HG02623 (cell line): Measurements from ENCODE around the gene ATL1.
"Not testable (repeated sequence)": the region's sequence is repeated elsewhere in the genome, so short reads cannot be mapped to it uniquely, and the experiment has no call there.

Experiments used
- ATAC-seq: cut with Tn5 transposase; IDR thresholded peaks from one replicate; pipeline ENCODE4 v1.9.1; 2021; ENCODE audit warnings: moderate library complexity; ENCODE audit not compliant: unreplicated experiment

Gene ATL1

DNA sequence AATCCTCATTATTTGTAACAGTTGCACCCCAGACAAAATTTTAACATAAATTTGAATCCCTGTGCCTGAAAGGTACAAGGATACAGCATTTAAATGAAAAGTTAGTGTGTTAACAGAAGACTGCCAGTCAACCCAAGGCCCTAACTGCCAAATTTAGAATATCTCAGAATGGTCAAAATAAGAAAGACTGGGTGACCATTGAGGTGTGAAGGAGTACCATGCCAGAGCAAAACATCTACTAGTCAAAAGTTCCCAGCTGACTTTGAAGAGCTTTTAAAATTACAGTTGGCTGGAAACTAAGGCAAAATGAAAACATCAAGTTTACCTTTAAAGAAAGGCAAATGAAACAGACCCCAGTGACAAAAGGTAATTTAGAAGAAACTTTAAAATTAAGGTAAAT is 89.7 kb downstream of the ATL1 start:
- ATAC-seq = peak; percentile 37

DNA sequence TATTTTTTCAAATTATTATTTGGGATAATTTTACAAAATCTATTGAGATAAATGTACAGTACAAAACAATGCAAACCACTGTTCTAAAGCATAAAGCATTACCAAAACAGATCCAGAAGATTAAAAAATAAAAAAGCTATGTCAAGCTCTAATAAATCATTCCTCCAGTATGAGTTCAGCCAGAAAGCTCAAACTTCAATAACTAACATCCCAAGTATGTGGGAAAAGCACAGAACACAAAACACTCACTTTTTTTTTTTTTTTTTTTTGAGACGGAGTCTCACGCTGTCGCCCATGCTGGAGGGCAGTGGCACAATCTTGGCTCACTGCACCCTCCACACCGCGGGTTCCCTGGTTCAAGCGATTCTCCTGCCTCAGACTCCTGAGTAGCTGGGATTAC is 96.8 kb downstream of the ATL1 start:
- no peak for ATAC-seq

DNA sequence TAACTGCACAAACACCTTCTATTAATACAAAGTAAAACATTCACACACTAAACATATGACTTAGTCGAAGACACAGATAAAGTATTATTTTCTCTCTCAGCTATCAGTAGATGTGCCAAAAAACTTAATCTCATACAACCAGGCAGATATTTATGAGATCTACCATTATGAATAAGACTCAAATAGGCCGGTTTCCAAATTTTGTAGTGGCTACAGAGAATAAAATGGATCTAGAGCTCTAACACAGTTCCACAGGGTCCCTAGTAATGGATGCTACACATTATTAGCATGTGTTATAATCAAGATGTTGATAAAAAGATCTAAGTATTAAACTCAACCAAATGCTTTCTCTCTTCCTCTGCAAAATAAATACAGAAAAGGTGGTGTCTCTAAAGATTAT is 97.8 kb downstream of the ATL1 start:
- no peak for ATAC-seq

DNA sequence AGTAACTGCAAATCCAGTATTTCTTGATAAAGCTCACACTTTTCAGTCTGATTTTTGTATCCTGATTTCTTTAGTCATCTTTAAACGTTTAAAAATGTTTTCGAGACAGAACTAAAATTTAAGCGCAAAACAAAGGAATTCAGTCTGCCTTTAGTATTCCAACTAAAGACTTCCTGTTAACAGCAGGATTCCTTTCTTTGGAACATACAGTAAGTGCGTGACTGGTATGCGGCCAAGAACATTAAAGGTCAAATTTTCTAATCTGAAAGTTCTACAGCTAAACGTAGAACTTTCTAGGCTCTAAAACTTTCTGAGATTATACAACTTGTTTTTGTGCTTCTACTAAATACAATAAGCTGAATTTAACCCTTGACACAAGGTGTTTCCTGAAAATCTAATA is 98.3 kb downstream of the ATL1 start:
- ATAC-seq = no peak

DNA sequence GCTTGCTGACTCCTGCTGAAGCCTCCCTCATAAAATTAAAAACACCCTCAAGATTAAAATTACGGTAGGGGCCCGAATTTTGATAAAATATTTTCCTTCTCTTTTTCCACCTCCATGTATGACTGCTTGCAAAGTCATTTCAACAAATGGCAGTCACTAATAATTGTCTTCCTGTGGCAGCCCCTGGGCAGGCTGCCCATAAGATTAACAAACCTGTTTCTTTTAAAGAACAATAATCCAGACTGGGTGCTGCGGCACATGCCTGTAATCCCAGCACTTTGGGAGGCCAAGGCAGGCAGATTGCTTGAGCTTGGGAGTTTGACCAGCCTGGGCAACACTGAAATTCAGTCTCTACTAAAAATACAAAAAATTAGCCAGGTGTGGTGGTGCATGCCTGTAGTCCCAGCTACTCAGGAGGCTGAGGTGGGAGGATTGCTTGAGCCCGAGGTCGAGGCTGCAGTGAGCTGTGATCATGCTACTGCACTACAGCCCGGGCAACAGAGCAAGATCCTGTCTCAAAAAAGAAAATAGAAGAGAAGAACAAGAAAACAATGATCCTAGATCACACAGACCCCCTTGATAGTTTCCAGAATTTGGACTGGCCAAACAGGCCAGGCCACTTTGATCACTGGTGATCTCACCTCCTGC is 99.5 kb downstream of the ATL1 start:
- no peak for ATAC-seq

DNA sequence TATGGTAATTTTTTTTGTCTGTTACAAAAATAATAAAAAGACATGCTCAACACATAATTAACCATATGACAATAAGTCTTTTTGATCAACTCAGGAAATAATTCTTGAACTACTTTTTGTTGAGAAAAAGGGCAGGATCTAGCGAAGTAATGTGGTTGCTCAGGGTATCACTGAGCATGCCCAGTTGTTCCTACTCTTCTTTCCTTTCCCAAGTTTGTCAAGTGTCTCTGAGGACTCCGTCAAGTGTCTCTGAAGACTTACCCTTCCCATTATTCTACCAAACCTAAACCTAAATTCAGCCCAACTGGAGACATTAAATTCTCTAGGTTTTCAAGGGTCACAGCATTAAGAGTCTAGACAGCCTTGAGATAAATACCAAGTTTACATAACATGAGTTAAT is 104.6 kb downstream of the ATL1 start:
- ATAC-seq = not testable (repeated sequence)

DNA sequence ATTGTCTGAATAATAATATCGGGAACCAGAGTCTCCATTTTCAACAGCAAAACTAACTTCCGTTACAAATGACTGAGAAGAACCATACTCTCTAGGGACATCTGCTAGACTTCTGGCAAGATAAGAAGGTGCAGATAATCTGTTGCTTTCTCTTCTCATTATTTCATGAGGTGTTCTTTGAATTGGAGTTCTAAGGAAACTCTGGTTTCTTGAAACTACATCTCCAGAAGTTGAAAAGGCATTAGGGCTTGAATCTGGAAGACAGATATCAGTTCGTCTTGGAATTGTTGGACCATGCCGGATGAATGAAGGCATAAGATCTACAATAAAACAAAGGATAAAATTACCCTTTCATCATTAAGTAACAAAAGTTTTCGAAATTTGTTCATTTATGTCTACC is 105.4 kb downstream of the ATL1 start:
- ATAC-seq = not testable (repeated sequence)

DNA sequence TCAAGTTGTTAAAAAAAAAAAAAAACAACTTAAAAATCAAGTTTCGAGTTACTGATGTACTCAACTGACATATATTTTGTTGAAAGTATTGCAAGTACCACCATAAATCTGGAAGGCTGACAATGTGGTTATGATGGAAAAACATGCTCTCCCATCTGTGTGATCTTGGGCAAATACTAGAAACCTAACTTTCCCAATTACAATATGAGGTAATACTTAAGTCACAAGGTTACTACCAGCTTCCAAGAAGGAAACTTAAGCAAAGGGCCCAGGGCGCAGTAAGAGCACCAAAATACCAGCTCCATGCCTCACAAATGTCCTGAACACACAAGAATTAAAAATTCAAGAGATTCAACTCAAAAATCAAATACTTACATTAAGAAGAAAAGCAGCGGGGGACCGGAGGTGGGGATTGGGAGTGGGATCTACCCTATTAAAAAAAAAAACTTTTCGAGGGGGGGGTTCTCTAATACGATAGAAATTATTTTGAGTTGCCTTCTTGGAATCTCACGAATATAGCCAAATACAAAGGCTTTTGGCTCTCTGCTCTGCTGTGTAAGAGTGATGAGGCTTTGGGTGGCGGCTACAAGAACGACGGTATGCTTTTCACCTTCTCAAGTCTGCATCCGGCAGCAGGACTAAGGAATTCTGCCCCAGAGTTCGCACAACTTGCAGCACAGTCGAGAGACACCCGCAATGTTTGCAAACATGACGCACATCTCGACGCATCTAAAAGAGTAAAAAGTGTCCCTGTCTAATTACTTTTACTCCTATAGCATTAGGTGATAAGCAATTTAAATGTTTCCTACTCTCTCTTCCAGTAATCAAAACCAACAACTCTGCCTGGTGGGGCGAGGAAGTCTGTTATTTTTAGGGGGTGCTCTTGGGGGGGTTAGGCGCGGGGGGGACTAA is 107.1 kb downstream of the ATL1 start:
- ATAC-seq = no peak

DNA sequence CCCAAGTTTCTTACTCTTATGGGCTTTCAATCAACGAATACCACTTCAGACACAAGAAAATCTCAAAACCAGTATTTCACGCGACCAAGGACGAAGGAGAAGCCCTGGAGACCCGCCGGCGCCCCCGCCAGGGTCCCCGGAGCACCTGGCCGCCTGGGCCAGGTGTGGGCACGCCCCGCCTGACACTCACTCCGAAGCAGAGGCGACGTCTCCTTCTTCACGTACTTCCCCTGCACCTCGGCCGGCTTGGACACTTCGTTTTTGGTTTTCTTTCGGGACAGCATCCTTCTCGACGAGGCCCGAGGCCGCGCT is 107.7 kb downstream of the ATL1 start:
- peak; percentile 40 for ATAC-seq

DNA sequence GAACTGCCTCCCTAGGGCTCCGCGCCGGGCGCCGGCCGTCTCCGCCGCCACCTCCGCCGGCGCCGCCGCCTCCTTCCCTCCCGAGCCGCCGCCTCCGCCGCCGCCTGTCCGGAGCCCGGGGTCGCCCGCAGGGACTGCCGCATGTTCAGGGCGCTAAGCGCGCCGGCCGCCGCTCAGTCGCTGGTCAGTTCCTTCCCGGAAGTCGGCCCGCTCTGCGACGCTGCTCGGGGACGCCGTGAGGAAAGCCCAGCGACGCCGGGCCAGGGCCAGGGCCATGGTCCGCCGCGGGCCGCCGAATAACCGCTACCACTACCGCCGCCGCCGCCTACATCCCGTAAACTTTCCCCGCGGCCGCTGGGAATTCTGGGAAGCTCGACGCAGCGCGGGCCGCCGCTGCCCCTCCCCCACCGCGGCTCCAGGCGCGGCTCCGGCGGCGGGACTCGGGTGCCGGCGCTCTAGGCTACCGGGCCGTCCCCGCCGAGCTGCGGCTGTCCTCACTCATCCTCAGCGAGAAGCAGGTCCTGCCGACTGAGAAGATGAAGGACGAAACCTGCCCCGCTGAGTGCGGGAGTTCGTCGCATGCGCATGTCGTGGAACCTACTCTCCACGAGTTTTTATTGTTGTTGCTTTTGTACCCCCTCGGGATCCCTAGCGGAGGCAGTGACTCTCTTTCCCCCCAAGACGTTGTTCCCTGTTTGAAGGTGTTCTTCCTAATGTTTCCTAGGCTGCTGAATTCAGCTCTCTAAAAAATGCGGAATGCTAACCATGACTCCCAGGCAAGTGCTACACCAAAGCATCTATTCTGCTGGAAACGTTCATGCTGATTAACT is 108.3 kb downstream of the ATL1 start, which contains the start of gene SAV1:
Gene SAV1 (minus strand): TSS at position 311 of the 830 bp plus-strand sequence. CDS start 339 bp downstream, outside the sequence.
- peak; percentile 37 for ATAC-seq

DNA sequence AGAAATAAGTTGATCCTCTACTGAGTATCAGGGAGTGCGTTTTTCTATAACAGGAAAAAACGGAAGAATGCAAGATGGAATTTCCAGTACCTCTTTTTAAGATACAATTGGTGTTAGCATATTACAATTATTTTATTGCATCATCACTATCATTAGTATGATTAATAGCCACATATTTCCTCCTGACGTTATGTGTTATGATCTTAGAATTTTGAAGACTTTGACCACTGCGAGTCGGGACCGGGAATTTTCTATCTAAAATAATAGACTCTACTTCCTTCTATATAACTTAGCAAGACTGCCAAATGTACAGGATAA is 108.8 kb downstream of the ATL1 start:
- ATAC-seq = no peak

DNA sequence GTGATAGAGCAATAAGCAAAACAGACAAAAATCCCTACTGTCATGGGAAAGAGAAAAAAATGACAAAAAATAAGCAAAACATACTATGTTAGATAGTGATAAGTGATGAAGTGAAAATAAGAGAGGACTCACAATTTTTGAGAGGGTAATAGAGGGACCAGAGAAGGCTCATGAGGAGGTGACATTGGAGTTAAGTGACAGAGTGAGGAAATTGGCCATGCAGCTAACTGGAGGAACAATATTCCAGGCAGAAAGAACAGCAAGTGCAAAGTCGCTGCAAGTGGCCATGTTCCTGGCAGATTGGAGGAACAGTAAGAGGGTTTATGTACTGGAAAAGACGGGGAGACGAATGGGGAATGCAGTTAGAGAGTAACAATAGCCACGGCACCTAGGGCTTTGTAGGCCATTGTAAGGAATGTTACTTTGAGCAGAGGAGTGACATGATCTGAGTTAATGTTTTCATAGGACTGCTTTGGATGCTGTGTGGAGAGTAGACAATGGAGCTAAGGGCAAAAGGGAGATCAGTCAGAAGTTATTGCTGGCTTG is 109.6 kb downstream of the ATL1 start:
- no peak for ATAC-seq

DNA sequence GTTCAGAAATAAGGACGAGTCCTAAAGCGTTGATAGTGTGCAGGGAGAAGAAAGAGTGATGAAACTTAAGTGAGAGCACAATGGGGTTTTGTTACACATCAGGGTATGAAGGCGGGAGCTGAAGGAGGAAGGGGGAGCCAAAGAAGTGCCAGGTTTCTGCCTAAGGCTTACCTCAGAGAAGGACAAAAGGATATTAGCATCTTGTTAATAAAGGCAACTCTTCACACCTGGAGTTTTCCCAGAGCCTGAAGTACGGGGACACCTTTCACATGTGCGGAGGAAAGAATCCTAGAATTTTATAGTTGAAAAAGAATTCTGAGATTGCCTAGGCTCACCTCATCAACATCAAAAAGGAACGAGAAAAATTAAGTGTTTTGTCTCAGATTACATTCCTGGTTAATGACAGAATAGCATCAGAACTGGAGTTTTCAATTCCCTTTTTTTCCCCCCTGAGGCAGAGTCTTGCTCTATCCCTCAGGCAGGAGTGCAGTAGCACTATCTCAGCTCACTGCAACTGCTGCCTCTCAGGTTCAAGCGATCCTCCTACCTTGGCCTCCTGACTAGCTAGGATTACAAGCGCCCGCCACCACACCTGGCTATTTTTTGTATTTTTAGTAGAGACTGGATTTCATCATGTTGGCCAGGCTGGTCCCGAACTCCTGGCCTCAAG is 110.4 kb downstream of the ATL1 start:
- ATAC-seq = no peak

DNA sequence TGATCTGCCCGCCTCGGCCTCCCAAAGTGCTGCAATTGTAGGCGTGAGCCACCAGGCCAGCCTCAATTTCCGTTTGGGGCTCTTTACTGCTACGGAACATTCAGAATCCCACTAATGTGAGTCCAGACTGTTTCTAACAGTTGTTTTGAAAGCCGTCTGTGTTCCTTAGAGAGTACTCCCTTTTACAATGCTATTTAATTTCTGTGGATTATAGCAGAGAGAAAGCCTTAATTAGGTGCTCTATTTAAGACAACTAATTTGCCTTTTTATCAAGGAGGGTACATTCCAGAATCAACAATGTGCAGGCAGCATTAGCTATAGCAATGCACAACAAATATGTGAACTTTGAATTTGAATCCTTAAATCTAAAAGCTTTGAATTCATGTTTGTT is 110.9 kb downstream of the ATL1 start:
- ATAC-seq = no peak

DNA sequence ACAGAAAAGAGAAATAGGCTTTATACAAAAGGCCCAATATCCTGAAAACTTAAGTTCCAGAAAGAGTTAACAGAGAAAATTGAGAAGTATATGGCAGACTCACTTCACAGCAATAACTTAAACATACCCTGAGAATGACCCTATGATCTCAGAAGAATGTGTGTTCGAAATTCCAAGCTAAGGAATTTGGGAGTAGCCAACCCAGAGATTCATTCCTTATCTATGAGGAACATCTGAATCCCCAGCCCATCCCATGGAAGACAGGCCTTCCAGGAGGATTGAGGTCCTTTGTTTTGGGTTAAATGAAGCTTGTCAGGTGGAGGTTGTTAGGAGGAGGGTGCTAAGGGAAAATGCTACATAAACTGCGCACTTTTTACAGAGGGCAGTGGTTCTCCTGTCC is 115.7 kb downstream of the ATL1 start:
- ATAC-seq = no peak

DNA sequence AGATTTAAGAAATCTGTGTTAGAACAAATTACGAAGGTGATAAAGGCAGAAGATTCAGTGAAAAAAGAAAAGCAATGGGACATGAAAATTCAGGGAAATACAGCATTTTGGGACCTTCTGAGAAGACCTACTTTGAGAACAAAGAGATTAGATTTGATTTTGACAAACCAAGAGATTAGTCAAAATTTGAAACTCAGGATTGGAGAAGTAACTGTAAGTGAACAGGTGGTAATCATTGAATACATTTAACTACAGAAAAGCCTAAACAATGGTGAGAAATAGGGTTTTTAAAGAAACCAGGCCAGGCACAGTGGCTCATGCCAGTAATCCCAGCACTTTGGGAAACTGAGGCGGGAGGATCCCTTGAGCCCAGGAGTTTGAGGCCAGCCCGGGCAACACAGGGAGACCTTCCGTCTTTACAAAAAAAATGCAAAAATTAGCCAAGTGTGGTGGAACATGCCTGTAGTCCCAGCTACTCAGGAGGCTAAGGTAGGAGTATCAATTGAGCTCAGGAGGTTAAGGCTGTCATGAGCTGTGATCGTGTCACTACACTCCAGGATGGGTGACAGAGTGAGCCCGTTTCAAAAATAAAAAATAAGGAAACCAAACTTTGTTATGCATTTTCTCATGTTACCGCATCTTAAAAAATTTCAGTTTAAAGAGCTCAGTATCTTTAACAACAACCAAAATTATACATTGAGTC is 117.0 kb downstream of the ATL1 start:
- ATAC-seq = no peak

DNA sequence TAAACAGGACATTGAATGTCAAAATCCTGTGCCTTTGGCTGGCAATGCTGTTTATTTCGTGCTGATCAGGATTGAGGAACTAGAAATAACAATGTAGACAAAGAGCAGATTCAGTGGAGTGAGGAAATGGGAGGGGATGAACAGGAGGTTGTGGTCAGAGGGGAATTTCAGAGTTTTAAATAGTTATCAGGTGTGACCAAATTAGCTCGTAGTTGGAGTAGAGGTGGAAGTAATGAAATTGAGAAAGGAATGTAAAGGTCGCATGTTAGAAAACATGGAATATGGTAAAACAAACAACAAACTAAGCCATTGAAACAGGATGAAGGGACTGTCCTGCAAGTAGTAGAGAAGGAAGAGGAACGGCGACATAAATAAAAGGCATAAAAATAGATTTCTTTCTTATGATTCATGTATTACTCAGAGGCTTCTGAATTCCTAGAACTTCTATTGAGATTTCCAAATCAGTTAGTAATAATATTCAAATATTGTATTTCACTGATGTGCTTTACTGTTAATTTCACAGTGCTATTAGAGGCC is 117.7 kb downstream of the ATL1 start:
- ATAC-seq = no peak

DNA sequence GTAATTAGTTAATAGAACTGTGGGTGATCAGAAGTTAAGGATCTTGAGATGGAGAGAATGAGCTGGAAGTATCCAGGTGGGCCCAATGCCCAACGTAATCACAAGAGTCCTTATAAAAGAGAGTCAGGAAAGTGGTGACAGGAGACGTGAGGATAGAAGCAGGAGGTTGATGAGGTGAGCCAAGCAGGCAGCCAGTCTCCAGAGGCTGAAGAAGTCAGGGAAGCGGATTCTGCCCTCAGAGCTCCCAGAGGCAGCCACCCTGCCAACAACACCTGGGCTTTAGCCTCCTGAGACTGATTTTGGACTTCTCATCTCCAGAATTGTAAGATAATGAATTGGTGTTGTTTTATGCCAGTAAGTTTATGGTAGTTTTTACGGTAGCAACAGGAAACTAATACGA is 118.2 kb downstream of the ATL1 start:
- no peak for ATAC-seq

DNA sequence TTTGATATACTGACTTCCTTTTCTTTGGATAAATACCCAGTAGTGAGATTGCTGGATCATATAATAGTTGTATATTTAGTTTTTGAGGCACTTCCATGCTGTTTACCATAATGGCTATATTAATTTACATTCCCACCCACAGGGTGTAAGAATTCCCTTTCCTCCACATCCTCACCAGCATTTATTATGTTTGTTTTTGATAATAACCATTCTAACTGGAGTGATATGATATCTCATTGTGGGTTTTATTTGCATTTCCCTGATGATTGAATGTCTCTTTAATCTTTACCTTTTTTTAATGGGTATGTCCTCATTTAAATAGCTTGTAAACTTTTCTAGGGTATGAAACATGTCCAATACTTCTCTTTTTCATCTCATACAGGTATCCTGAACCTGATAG is 119.7 kb downstream of the ATL1 start:
- ATAC-seq = no peak
